Measurements from ENCODE around the gene HECTD1.
"Not testable (repeated sequence)": the region's sequence is repeated elsewhere in the genome, so short reads cannot be mapped to it uniquely, and the experiment has no call there.

HECTD1 gene

GRCh38 chr14:31224808-31225207 is 17.2 kb upstream of the HECTD1 start:
- DNase-seq: no peak

GRCh38 chr14:31223331-31223730 is 15.7 kb upstream of the HECTD1 start:
- DNase-seq: no peak

GRCh38 chr14:31222834-31223233 is 15.2 kb upstream of the HECTD1 start:
- no peak for DNase-seq

- DNase-seq: no peak
Measured at GRCh38 chr14:31221266-31221665, 13.7 kb upstream of the HECTD1 start.

GRCh38 chr14:31219169-31219568 is 11.6 kb upstream of the HECTD1 start:
- DNase-seq: no peak

GRCh38 chr14:31216359-31216758 is 8.8 kb upstream of the HECTD1 start:
- no peak for DNase-seq

GRCh38 chr14:31212893-31213292 is 5.3 kb upstream of the HECTD1 start:
- no peak for DNase-seq

GRCh38 chr14:31209605-31210004 is 2.0 kb upstream of the HECTD1 start:
- DNase-seq: no peak

- no peak for DNase-seq
Measured at GRCh38 chr14:31208546-31209424, 1.2 kb upstream of the HECTD1 start.

- peak in 1 of 2 experiments; percentile 75 for DNase-seq
Measured at GRCh38 chr14:31207287-31207754, 272 bp downstream of the HECTD1 start.

GRCh38 chr14:31206536-31207286 is 882 bp downstream of the HECTD1 start:
- DNase-seq: peak; percentile 25 to 28

- peak; percentile 23 to 25 for DNase-seq
Measured at GRCh38 chr14:31205681-31206535, 1.7 kb downstream of the HECTD1 start.

- DNase-seq: no peak
Measured at GRCh38 chr14:31204593-31205534, 2.7 kb downstream of the HECTD1 start.

GRCh38 chr14:31203899-31204592 is 3.5 kb downstream of the HECTD1 start:
- DNase-seq: not testable (repeated sequence)

GRCh38 chr14:31203414-31203742 is 4.2 kb downstream of the HECTD1 start:
- no peak for DNase-seq

GRCh38 chr14:31201111-31201510 is 6.5 kb downstream of the HECTD1 start:
- DNase-seq: peak; percentile 9 to 11

GRCh38 chr14:31200702-31200990 is 6.9 kb downstream of the HECTD1 start:
- peak in 1 of 2 experiments; percentile 15 for DNase-seq

GRCh38 chr14:31197671-31198070 is 9.9 kb downstream of the HECTD1 start:
- no peak for DNase-seq

- DNase-seq: no peak
Measured at GRCh38 chr14:31196839-31197492, 10.6 kb downstream of the HECTD1 start.

GRCh38 chr14:31194661-31195060 is 12.9 kb downstream of the HECTD1 start:
- DNase-seq: no peak

GRCh38 chr14:31194095-31194494 is 13.5 kb downstream of the HECTD1 start:
- peak; percentile 12 to 13 for DNase-seq
